ENCODE measurements around the gene SEMA3G. TPM values are rescaled to one million over a fixed set of nuclear protein-coding genes. Genes with fewer than 3 reads are reported as not detected.

SEMA3G gene
- polyA plus RNA-seq, 3 donors = 30.0 to 34.1 (median 32.7) TPM

GRCh38 chr3:52397676-52398399, 47.1 kb downstream of the SEMA3G start:
- no peak for DNase-seq

- no peak for DNase-seq
Measured at GRCh38 chr3:52396907-52397591, 47.9 kb downstream of the SEMA3G start.

GRCh38 chr3:52396011-52396906, 48.6 kb downstream of the SEMA3G start:
- DNase-seq = no peak

GRCh38 chr3:52395503-52395865, 49.4 kb downstream of the SEMA3G start:
- DNase-seq = no peak

- DNase-seq = no peak
Measured at GRCh38 chr3:52394751-52395502, 50.0 kb downstream of the SEMA3G start.

- DNase-seq = no peak
Measured at GRCh38 chr3:52393959-52394670, 50.8 kb downstream of the SEMA3G start.

- no peak for DNase-seq
Measured at GRCh38 chr3:52393131-52393807, 51.6 kb downstream of the SEMA3G start.

- DNase-seq = no peak
Measured at GRCh38 chr3:52392216-52392930, 52.5 kb downstream of the SEMA3G start.

- DNase-seq = no peak
Measured at GRCh38 chr3:52391096-52391495, 53.8 kb downstream of the SEMA3G start.

- DNase-seq = no peak
Measured at GRCh38 chr3:52388933-52389332, 56.0 kb downstream of the SEMA3G start.

GRCh38 chr3:52388348-52388821, 56.5 kb downstream of the SEMA3G start:
- no peak for DNase-seq

- DNase-seq = no peak
Measured at GRCh38 chr3:52387481-52387880, 57.4 kb downstream of the SEMA3G start.

- DNase-seq = peak; percentile 42
Measured at GRCh38 chr3:52385157-52385556, 59.7 kb downstream of the SEMA3G start.

- no peak for DNase-seq
Measured at GRCh38 chr3:52384019-52384761, 60.7 kb downstream of the SEMA3G start.

GRCh38 chr3:52383446-52383845, 61.5 kb downstream of the SEMA3G start:
- DNase-seq = no peak

All from renal pelvis (tissue), 4 donors.